Endometrium (tissue), 2 donors: ENCODE results near the gene SOX11.

Experiments
- FAIRE-seq: peaks from 2 replicates; lab custom pipeline; 2012; peaks lifted over from hg19 to GRCh38; lab: Jason Lieb, UNC
- donor health status: control.
- donor health status: control.

The SOX11 gene

GRCh38 chr2:5692561-5693286 is 540 bp downstream of the SOX11 start:
- FAIRE-seq = no peak

GRCh38 chr2:5693287-5694201 is 1.4 kb downstream of the SOX11 start:
- FAIRE-seq = no peak

GRCh38 chr2:5694306-5694705 is 2.1 kb downstream of the SOX11 start:
- FAIRE-seq = no peak

- no peak for FAIRE-seq
Observed at GRCh38 chr2:5695654-5696403, 3.6 kb downstream of the SOX11 start.

GRCh38 chr2:5696404-5696944 is 4.3 kb downstream of the SOX11 start:
- FAIRE-seq = no peak

GRCh38 chr2:5696945-5697521 is 4.8 kb downstream of the SOX11 start:
- FAIRE-seq = no peak

- no peak for FAIRE-seq
Observed at GRCh38 chr2:5697562-5697961, 5.4 kb downstream of the SOX11 start.

GRCh38 chr2:5698134-5698533 is 6.0 kb downstream of the SOX11 start:
- FAIRE-seq = no peak

GRCh38 chr2:5699963-5700362 is 7.8 kb downstream of the SOX11 start:
- FAIRE-seq = no peak

- no peak for FAIRE-seq
Observed at GRCh38 chr2:5700551-5700950, 8.4 kb downstream of the SOX11 start.

- no peak for FAIRE-seq
Observed at GRCh38 chr2:5701266-5701665, 9.1 kb downstream of the SOX11 start.

- FAIRE-seq = no peak
Observed at GRCh38 chr2:5703166-5703565, 11.0 kb downstream of the SOX11 start.

GRCh38 chr2:5705490-5705889 is 13.3 kb downstream of the SOX11 start:
- no peak for FAIRE-seq

GRCh38 chr2:5706717-5707455 is 14.7 kb downstream of the SOX11 start:
- no peak for FAIRE-seq

- FAIRE-seq = no peak
Observed at GRCh38 chr2:5710615-5711014, 18.4 kb downstream of the SOX11 start.

- FAIRE-seq = no peak
Observed at GRCh38 chr2:5713101-5713500, 20.9 kb downstream of the SOX11 start.

GRCh38 chr2:5719629-5720334 is 27.6 kb downstream of the SOX11 start:
- no peak for FAIRE-seq

GRCh38 chr2:5720426-5720825 is 28.2 kb downstream of the SOX11 start:
- no peak for FAIRE-seq

GRCh38 chr2:5722236-5722635 is 30.1 kb downstream of the SOX11 start:
- no peak for FAIRE-seq
